ENCODE measurements around the gene FBXL15.

DNA sequence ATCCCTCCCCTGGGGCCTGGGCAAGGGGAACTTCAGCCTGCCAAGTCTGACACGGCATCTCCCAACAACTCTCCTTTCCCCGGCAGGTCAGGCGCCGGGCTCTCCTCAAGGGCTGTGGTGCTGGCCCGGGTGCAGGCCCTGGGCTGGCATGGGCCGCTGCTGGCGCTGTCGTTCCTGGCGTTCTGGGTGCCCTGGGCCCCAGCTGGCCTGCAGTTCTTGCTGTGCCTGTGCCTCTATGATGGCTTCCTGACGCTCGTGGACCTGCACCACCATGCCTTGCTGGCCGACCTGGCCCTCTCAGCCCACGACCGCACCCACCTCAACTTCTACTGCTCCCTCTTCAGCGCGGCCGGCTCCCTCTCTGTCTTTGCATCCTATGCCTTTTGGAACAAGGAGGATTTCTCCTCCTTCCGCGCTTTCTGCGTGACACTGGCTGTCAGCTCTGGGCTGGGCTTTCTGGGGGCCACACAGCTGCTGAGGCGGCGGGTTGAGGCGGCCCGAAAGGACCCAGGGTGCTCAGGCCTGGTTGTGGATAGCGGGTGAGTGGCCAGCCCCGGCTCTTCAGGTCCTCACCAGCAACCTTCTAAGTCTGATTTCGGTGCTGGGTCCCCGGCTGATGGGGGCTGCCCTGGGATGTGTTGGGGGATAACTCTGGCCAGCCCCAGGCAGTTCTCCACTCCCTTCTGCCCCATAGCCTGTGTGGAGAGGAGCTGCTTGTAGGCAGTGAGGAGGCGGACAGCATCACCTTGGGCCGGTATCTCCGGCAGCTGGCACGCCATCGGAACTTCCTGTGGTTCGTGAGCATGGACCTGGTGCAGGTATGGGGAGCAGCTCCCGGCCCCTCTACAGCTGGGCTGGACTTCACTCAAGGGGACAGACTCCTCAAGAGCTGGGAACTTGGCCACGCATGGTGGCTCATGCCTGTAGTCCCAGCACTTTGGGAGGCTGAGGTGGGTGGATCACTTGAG, 50.2 kb downstream of the FBXL15 start:
- TF ChIP-seq, protein P1, sequence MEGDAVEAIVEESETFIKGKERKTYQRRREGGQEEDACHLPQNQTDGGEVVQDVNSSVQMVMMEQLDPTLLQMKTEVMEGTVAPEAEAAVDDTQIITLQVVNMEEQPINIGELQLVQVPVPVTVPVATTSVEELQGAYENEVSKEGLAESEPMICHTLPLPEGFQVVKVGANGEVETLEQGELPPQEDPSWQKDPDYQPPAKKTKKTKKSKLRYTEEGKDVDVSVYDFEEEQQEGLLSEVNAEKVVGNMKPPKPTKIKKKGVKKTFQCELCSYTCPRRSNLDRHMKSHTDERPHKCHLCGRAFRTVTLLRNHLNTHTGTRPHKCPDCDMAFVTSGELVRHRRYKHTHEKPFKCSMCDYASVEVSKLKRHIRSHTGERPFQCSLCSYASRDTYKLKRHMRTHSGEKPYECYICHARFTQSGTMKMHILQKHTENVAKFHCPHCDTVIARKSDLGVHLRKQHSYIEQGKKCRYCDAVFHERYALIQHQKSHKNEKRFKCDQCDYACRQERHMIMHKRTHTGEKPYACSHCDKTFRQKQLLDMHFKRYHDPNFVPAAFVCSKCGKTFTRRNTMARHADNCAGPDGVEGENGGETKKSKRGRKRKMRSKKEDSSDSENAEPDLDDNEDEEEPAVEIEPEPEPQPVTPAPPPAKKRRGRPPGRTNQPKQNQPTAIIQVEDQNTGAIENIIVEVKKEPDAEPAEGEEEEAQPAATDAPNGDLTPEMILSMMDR (IDR thresholded peaks at IDR 0.05): no peak
- TF ChIP-seq POLR2A (IDR thresholded peaks at IDR 0.05) (no peak), EP300 (IDR thresholded peaks at IDR 0.05) (no peak)

All from gastroesophageal sphincter (tissue), 3 donors.